Right lobe of liver (tissue), 4 donors: ENCODE data around the gene PATL1.

Experiments
- CTCF ChIP-seq, 4 donors: fragments of 200-600 bp in 3 of 4; fragments of 450-650 bp in 1 of 4; IDR thresholded peaks; one replicate each; pipeline versions ENCODE4 v1.5.1 to v1.8.0; 2016 to 2022; ENCODE audit warnings: antibody characterized with exemption in 4 of 4, mild to moderate bottlenecking in 2 of 4
- POLR2A ChIP-seq: fragments of 450-650 bp; IDR thresholded peaks from one replicate; pipeline ENCODE4 v1.6.1; 2017; ENCODE audit warnings: antibody characterized with exemption, mild to moderate bottlenecking
- donor health status: DM: no; HTN: no; CAD: no.
- donor health status: DM: no; HTN: no; CAD: no.
- donor health status: DM: no; HTN: yes; CAD: no.

DNA sequence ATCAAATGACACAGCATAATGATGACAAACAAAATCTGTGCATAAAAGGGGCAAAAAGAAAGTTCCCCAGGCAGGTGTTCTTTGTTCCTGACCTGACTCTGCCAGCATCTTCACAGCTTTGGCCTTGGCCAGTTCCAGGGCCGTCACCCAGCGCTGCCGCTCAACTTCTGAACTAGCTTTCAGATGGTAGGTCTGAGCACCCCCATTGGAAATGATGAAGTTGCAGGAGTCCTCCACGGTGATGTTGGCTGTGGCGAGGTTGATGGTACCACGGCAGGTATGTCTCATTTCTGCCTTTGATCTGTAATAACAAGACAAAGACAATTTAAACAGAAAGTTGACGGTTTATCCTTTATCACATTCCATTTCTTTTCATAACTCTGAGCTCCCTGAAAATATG is 58.5 kb downstream of the PATL1 start:
- TF ChIP-seq CTCF (IDR thresholded peaks at IDR 0.05) (no peak), POLR2A (no peak)
